ENCODE data around the gene DPP9. TPM values are rescaled to one million over a fixed set of nuclear protein-coding genes. Genes with fewer than 3 reads are reported as not detected.
"Not testable (repeated sequence)": the region's sequence is repeated elsewhere in the genome, so short reads cannot be mapped to it uniquely, and the experiment has no call there.

Gene DPP9
- total and polyA plus RNA-seq, 5 donors from 2014 or later = 14.3 to 93.3 (median 17.7) TPM

DNA sequence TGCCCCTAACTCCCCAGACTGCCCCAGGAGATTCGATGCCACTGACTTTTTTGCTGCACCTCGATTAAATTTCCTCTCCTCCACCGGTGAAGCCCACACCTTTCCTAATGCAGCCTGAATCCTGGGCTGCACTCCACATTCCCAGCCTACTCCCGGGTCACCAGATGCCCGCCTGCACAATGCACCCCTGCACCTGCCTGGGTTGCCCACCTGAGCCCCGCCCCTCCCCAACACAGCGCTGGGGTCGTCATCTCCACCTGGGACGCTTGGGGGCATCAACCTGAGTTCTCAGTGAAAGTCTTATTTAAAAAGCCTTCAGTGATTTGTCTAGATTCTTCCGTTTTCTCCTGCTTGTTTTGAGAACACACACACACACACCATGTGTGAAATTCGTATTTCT lies 24.5 kb upstream of the DPP9 start:
- Mint-ChIP-seq H3K27ac (no peak overlapping the region), H3K9me3 (peaks cover 0 to 1% (median 0%) of the 10 kb centered on the region in 7 donors), H3K4me1 (no peaks in the 10 kb centered on the region), H3K36me3 (no peaks in the 10 kb centered on the region), H3K4me3 (no peak overlapping the region), H3K27me3 (peaks cover 39% of the 10 kb centered on the region)
- Histone ChIP-seq H3K9me3 (ENCODE audit: control insufficient read depth in 2 of 2, low read length in 2 of 2) (no peaks in the 10 kb centered on the region), H3K27me3 (ENCODE audit: control insufficient read depth, insufficient read depth, low read length) (no peaks in the 10 kb centered on the region), H3K4me3 (ENCODE audit: low read depth, low read length) (no peak overlapping the region), H3K4me1 (ENCODE audit: control insufficient read depth, insufficient read depth, low read length, poor library complexity, severe bottlenecking) (no peaks in the 10 kb centered on the region), H3K36me3 (ENCODE audit: control insufficient read depth, insufficient read depth, low read length) (no peaks in the 10 kb centered on the region), H3K27ac (ENCODE audit: insufficient read depth, low read length, poor library complexity, severe bottlenecking) (no peak overlapping the region)
- DNase-seq (no peak), ATAC-seq (ENCODE audit: low read depth in 2 of 2) (no peak)

- Mint-ChIP-seq H3K9me3 (peaks cover 0 to 1% (median 0%) of the 10 kb centered on the region in 7 donors), H3K27me3 (peaks cover 38% of the 10 kb centered on the region), H3K27ac (no peak overlapping the region), H3K4me3 (no peak overlapping the region), H3K36me3 (no peaks in the 10 kb centered on the region), H3K4me1 (no peaks in the 10 kb centered on the region)
- DNase-seq (no peak), ATAC-seq (ENCODE audit: low read depth in 2 of 2) (no peak)
- no peaks in the 10 kb centered on the region for H3K9me3 ChIP-seq (ENCODE audit: control insufficient read depth in 2 of 2, low read length in 2 of 2)
- no peak overlapping the region for H3K27ac ChIP-seq (ENCODE audit: insufficient read depth, low read length, poor library complexity, severe bottlenecking)
- H3K36me3 ChIP-seq (ENCODE audit: control insufficient read depth, insufficient read depth, low read length) = no peaks in the 10 kb centered on the region
- no peaks in the 10 kb centered on the region for H3K4me1 ChIP-seq (ENCODE audit: control insufficient read depth, insufficient read depth, low read length, poor library complexity, severe bottlenecking)
- no peaks in the 10 kb centered on the region for H3K27me3 ChIP-seq (ENCODE audit: control insufficient read depth, insufficient read depth, low read length)
- no peak overlapping the region for H3K4me3 ChIP-seq (ENCODE audit: low read depth, low read length)
Measured at GRCh38 chr19:4745986-4746385, 22.3 kb upstream of the DPP9 start.

GRCh38 chr19:4745175-4745574 lies 21.5 kb upstream of the DPP9 start:
- H3K27me3 ChIP-seq (ENCODE audit: control insufficient read depth, insufficient read depth, low read length); H3K4me3 ChIP-seq (ENCODE audit: low read depth, low read length); ATAC-seq (ENCODE audit: low read depth in 2 of 2); H3K36me3 Mint-ChIP-seq; DNase-seq; H3K4me1 ChIP-seq (ENCODE audit: control insufficient read depth, insufficient read depth, low read length, poor library complexity, severe bottlenecking); H3K9me3 ChIP-seq (ENCODE audit: control insufficient read depth in 2 of 2, low read length in 2 of 2); H3K36me3 ChIP-seq (ENCODE audit: control insufficient read depth, insufficient read depth, low read length); H3K4me1 Mint-ChIP-seq; H3K9me3 Mint-ChIP-seq; H3K27ac Mint-ChIP-seq; H3K27ac ChIP-seq (ENCODE audit: insufficient read depth, low read length, poor library complexity, severe bottlenecking); H3K4me3 Mint-ChIP-seq: not testable (repeated sequence)
- H3K27me3 Mint-ChIP-seq = peaks cover 36% of the 10 kb centered on the region

- no peaks in the 10 kb centered on the region for H3K9me3 ChIP-seq (ENCODE audit: control insufficient read depth in 2 of 2, low read length in 2 of 2)
- H3K4me1 ChIP-seq (ENCODE audit: control insufficient read depth, insufficient read depth, low read length, poor library complexity, severe bottlenecking) = no peaks in the 10 kb centered on the region
- ATAC-seq (ENCODE audit: low read depth in 2 of 2) (no peak), DNase-seq (no peak)
- Mint-ChIP-seq H3K27me3 (peaks cover 31% of the 10 kb centered on the region), H3K27ac (no peak overlapping the region), H3K4me3 (no peak overlapping the region), H3K9me3 (peaks cover 0 to 1% (median 0%) of the 10 kb centered on the region in 7 donors), H3K36me3 (no peaks in the 10 kb centered on the region), H3K4me1 (no peaks in the 10 kb centered on the region)
- H3K27me3 ChIP-seq (ENCODE audit: control insufficient read depth, insufficient read depth, low read length) = no peaks in the 10 kb centered on the region
- no peak overlapping the region for H3K4me3 ChIP-seq (ENCODE audit: low read depth, low read length)
- no peak overlapping the region for H3K27ac ChIP-seq (ENCODE audit: insufficient read depth, low read length, poor library complexity, severe bottlenecking)
- H3K36me3 ChIP-seq (ENCODE audit: control insufficient read depth, insufficient read depth, low read length) = no peaks in the 10 kb centered on the region
Measured at GRCh38 chr19:4744451-4745174, 21.0 kb upstream of the DPP9 start.

DNA sequence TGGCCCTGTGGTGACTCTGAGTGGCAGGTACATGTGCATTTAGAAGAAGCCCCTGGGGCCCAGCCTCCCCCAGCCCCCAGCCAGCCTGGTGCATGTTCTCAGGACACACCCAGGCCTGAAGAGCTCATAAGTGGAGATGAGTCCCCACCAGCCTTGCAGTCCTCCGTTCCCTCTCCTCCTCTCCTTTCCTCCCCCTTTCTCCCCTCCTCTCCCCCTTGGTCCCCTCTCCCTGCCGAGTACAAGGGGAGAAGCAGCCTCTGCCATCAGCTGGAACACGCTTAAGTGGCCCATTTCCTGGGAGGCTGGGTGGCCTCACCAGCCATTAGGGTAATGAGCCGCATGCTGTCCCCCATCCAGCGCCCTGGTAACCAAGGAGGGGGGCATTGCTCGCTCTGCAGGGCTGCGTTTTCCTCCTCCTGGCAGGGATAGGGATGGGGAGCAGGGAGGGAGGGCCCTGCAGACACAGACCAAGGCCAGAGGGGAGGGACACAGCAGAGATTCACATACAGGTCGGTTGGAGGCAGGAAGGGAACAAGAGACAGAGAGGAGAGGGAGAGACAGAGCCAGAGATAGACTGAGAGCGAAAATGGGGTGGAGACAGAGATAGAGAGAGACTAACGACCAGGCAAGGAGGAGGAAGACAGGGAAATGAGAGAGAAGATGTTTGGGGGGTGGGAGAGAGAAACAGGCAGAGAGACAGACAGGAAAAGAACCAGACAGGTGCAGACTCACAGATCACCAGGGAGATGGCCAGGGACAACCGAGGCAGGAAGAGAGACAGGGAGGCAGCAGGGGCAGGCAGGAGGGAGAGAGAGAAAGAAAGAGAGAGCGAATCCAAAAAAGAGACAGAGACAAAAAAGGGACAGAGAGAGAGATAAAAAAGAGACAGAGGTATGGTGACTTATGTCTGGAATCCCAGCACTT lies 19.3 kb upstream of the DPP9 start:
- Mint-ChIP-seq H3K27me3 (peaks cover 26% of the 10 kb centered on the region), H3K27ac (no peak overlapping the region), H3K36me3 (no peaks in the 10 kb centered on the region), H3K4me1 (no peaks in the 10 kb centered on the region), H3K4me3 (no peak overlapping the region), H3K9me3 (no peaks in the 10 kb centered on the region)
- H3K9me3 ChIP-seq (ENCODE audit: control insufficient read depth in 2 of 2, low read length in 2 of 2) = no peaks in the 10 kb centered on the region
- H3K27me3 ChIP-seq (ENCODE audit: control insufficient read depth, insufficient read depth, low read length) = no peaks in the 10 kb centered on the region
- H3K4me1 ChIP-seq (ENCODE audit: control insufficient read depth, insufficient read depth, low read length, poor library complexity, severe bottlenecking) = no peaks in the 10 kb centered on the region
- H3K27ac ChIP-seq (ENCODE audit: insufficient read depth, low read length, poor library complexity, severe bottlenecking) = no peak overlapping the region
- no peak overlapping the region for H3K4me3 ChIP-seq (ENCODE audit: low read depth, low read length)
- DNase-seq (no peak), ATAC-seq (ENCODE audit: low read depth in 2 of 2) (no peak)
- no peaks in the 10 kb centered on the region for H3K36me3 ChIP-seq (ENCODE audit: control insufficient read depth, insufficient read depth, low read length)

DNA sequence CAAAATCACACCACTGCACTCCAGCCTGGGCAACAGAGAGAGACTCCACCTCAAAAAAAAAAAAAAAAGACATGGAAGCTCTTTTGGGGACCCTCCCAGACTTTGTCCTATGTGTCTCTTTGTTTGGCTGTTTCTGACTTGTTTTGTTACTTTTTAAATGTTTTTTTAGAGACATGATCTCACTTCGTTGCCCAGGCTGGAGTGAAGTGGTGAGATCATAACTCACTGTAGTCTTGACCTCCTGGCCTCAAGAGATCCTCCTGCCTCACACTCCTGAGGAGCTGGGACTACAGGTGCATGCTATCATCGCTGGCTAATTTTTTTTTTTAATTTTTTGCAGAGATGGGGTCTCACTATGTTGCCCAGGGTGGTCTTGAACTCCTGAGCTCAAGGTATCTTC lies 16.4 kb upstream of the DPP9 start:
- Mint-ChIP-seq H3K4me1 (no peaks in the 10 kb centered on the region), H3K27ac (no peak overlapping the region), H3K36me3 (no peaks in the 10 kb centered on the region), H3K9me3 (no peaks in the 10 kb centered on the region), H3K27me3 (peaks cover 21% of the 10 kb centered on the region), H3K4me3 (no peak overlapping the region)
- H3K4me1 ChIP-seq (ENCODE audit: control insufficient read depth, insufficient read depth, low read length, poor library complexity, severe bottlenecking) = no peaks in the 10 kb centered on the region
- DNase-seq (no peak), ATAC-seq (ENCODE audit: low read depth in 2 of 2) (no peak)
- no peak overlapping the region for H3K27ac ChIP-seq (ENCODE audit: insufficient read depth, low read length, poor library complexity, severe bottlenecking)
- H3K36me3 ChIP-seq (ENCODE audit: control insufficient read depth, insufficient read depth, low read length) = no peaks in the 10 kb centered on the region
- H3K27me3 ChIP-seq (ENCODE audit: control insufficient read depth, insufficient read depth, low read length) = no peaks in the 10 kb centered on the region
- H3K4me3 ChIP-seq (ENCODE audit: low read depth, low read length) = no peak overlapping the region
- no peaks in the 10 kb centered on the region for H3K9me3 ChIP-seq (ENCODE audit: control insufficient read depth in 2 of 2, low read length in 2 of 2)

- Mint-ChIP-seq H3K27me3 (peaks cover 18% of the 10 kb centered on the region), H3K36me3 (no peaks in the 10 kb centered on the region), H3K4me3 (no peak overlapping the region), H3K27ac (no peak overlapping the region), H3K9me3 (no peaks in the 10 kb centered on the region), H3K4me1 (no peaks in the 10 kb centered on the region)
- no peak overlapping the region for H3K27ac ChIP-seq (ENCODE audit: insufficient read depth, low read length, poor library complexity, severe bottlenecking)
- DNase-seq (no peak), ATAC-seq (ENCODE audit: low read depth in 2 of 2) (no peak)
- no peaks in the 10 kb centered on the region for H3K27me3 ChIP-seq (ENCODE audit: control insufficient read depth, insufficient read depth, low read length)
- no peak overlapping the region for H3K4me3 ChIP-seq (ENCODE audit: low read depth, low read length)
- no peaks in the 10 kb centered on the region for H3K4me1 ChIP-seq (ENCODE audit: control insufficient read depth, insufficient read depth, low read length, poor library complexity, severe bottlenecking)
- no peaks in the 10 kb centered on the region for H3K36me3 ChIP-seq (ENCODE audit: control insufficient read depth, insufficient read depth, low read length)
- no peaks in the 10 kb centered on the region for H3K9me3 ChIP-seq (ENCODE audit: control insufficient read depth in 2 of 2, low read length in 2 of 2)
Measured at GRCh38 chr19:4738734-4739133, 15.1 kb upstream of the DPP9 start.

Measured in CD4-positive, CD25-positive, alpha-beta regulatory T cell (primary cell).